PC-3 (cell line): ENCODE measurements around the gene C4orf50. TPM values are rescaled to one million over a fixed set of nuclear protein-coding genes. Genes with fewer than 3 reads are reported as not detected.

Experiments
- ATAC-seq: fragments of 200-7000 bp; cut with Tn5 transposase; 2 replicates; pipeline ENCODE4 v1.9.1; 2020; ENCODE audit warnings: mild to moderate bottlenecking, moderate library complexity
- BruUV-seq: library from RNA; stranded (reverse); fragments of 400-500 nt; replicated peaks from 2 replicates; lab custom pipeline; 2021; lab: Mats Ljungman, UMichigan
- CTCF ChIA-PET: fragments of 300-600 bp; sonication (Branson Sonifier 250); formaldehyde crosslinking; loops from one replicate; lab custom pipeline; 2022; ENCODE audit warnings: antibody characterized with exemption; lab: Charles Lee
- POLR2A ChIA-PET: fragments of 300-600 bp; sonication (Branson Sonifier 250); formaldehyde crosslinking; loops from one replicate; lab custom pipeline; 2022; ENCODE audit warnings: antibody characterized with exemption; ENCODE audit not compliant: unreplicated experiment; lab: Charles Lee
- DNase-seq: peaks from one replicate; pipeline ENCODE4 v3.0.0-alpha.2; 2015
- H2AFZ ChIP-seq: fragments of 300-600 bp; sonication (generic); 2 replicates; pipeline ENCODE4 v1.6.0; 2016; ENCODE audit warnings: antibody characterized with exemption, low read length
- H3F3A ChIP-seq: fragments of 300-600 bp; sonication (generic); one replicate; pipeline ENCODE4 v1.6.0; 2017; ENCODE audit warnings: antibody characterized with exemption, low read length, control low read depth, mild to moderate bottlenecking; ENCODE audit not compliant: unreplicated experiment
- H3K27ac ChIP-seq: fragments of 300-600 bp; sonication (generic); 2 replicates; pipeline ENCODE4 v1.5.1; 2016; ENCODE audit warnings: mild to moderate bottlenecking, low read length
- H3K27me3 ChIP-seq: fragments of 300-600 bp; sonication (generic); 2 replicates; pipeline ENCODE4 v1.6.1; 2016; ENCODE audit warnings: low read length, mixed read lengths
- H3K36me3 ChIP-seq: fragments of 300-600 bp; sonication (generic); 2 replicates; pipeline ENCODE4 v1.6.1; 2016; ENCODE audit warnings: low read depth, mixed run types, low read length, mixed read lengths
- H3K4me1 ChIP-seq: fragments of 300-600 bp; sonication (generic); 2 replicates; pipeline ENCODE4 v1.5.1; 2016; ENCODE audit warnings: low read length; ENCODE audit not compliant: insufficient read depth
- H3K4me2 ChIP-seq: fragments of 300-600 bp; sonication (generic); 2 replicates; pipeline ENCODE4 v1.6.0; 2016; ENCODE audit warnings: low read length
- H3K4me3 ChIP-seq: fragments of 300-600 bp; sonication (generic); 2 replicates; pipeline ENCODE4 v1.5.1; 2016; ENCODE audit warnings: mild to moderate bottlenecking, low read length, mixed read lengths
- H3K79me2 ChIP-seq: fragments of 300-600 bp; sonication (generic); 2 replicates; pipeline ENCODE4 v1.6.1; 2017; ENCODE audit warnings: low read length, mixed read lengths
- H3K9ac ChIP-seq: fragments of 300-600 bp; sonication (generic); 2 replicates; pipeline ENCODE4 v1.6.0; 2016; ENCODE audit warnings: mild to moderate bottlenecking, low read length
- H3K9me2 ChIP-seq: fragments of 300-600 bp; sonication (generic); replicated peaks from 2 replicates; pipeline ENCODE4 v1.6.1; 2016; ENCODE audit warnings: mixed run types, low read length, mixed read lengths
- H3K9me3 ChIP-seq: fragments of 300-600 bp; sonication (generic); 2 replicates; pipeline ENCODE4 v1.6.1; 2016; ENCODE audit warnings: low read length, mixed read lengths
- H4K20me1 ChIP-seq: fragments of 300-600 bp; sonication (generic); 2 replicates; pipeline ENCODE4 v1.6.1; 2016; ENCODE audit warnings: low read length, mixed read lengths
- EZH2 ChIP-seq: fragments of 300-600 bp; sonication (generic); IDR thresholded peaks from one replicate; pipeline ENCODE4 v1.6.1; 2017; ENCODE audit warnings: antibody characterized with exemption, mild to moderate bottlenecking, low read length; ENCODE audit not compliant: unreplicated experiment
- EZH2phosphoT487 ChIP-seq: fragments of 300-600 bp; sonication (generic); IDR thresholded peaks from 2 replicates; pipeline ENCODE4 v1.6.1; 2018; ENCODE audit warnings: mild to moderate bottlenecking, antibody characterized with exemption, low read length, borderline replicate concordance
- intact Hi-C: fragments of 100-400 bp; cut with micrococcal nuclease; formaldehyde crosslinking; loops from 2 replicates; pipeline ENCODE4 v1.9.0; 2023
- total RNA-seq: library from RNA; depleted of rRNA; stranded (reverse); fragments of >200 nt; gene quantifications from 2 replicates; pipeline ENCODE4 v1.2.3, GENCODE V29; 2014
- TF ChIP-seq, protein P1 (sequence below): fragments of 300-600 bp; sonication (generic); conservative IDR thresholded peaks from 2 replicates; pipeline ENCODE4 v1.5.1; 2017; ENCODE audit warnings: antibody characterized with exemption, low read depth, mild to moderate bottlenecking, low read length

The C4orf50 gene
- total RNA-seq, 1 experiment from 2014 or later: not detected

DNA sequence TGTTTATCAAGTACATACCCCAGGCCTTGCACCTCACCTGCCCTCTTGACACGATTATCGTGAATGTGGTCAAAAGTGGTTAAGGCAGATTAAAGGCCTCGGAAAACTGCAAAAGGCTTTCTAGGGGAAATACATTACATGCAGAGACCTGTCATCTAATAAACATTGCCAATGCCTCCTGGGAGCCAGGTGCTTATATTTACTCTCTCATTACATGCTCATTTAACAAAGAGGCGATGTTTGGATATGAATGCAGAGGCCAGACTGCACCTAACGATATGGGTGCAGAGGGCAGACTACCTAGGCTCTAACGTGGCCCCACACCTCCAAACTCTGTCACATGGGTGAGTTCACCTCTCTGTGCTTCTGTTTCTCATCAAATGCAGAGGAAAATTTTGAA lies 139.9 kb downstream of the C4orf50 start:
- H3K9me3 ChIP-seq: no peaks in the 10 kb centered on the region
- no peaks in the 10 kb centered on the region for H4K20me1 ChIP-seq
- CTCF ChIA-PET: no interaction called here
- no peaks in the 10 kb centered on the region for H3K9me2 ChIP-seq
- POLR2A ChIA-PET: no interaction called here
- no peak overlapping the region for H3K9ac ChIP-seq
- ATAC-seq (no peak), DNase-seq (no peak)
- BruUV-seq: no TSS peak
- H3K4me2 ChIP-seq: no peak overlapping the region
- TF ChIP-seq EZH2phosphoT487: no peak
- TF ChIP-seq, protein P1, sequence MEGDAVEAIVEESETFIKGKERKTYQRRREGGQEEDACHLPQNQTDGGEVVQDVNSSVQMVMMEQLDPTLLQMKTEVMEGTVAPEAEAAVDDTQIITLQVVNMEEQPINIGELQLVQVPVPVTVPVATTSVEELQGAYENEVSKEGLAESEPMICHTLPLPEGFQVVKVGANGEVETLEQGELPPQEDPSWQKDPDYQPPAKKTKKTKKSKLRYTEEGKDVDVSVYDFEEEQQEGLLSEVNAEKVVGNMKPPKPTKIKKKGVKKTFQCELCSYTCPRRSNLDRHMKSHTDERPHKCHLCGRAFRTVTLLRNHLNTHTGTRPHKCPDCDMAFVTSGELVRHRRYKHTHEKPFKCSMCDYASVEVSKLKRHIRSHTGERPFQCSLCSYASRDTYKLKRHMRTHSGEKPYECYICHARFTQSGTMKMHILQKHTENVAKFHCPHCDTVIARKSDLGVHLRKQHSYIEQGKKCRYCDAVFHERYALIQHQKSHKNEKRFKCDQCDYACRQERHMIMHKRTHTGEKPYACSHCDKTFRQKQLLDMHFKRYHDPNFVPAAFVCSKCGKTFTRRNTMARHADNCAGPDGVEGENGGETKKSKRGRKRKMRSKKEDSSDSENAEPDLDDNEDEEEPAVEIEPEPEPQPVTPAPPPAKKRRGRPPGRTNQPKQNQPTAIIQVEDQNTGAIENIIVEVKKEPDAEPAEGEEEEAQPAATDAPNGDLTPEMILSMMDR: no peak
- TF ChIP-seq EZH2: no peak
- H3K36me3 ChIP-seq: no peaks in the 10 kb centered on the region
- H3F3A ChIP-seq: no peaks in the 10 kb centered on the region
- no peak overlapping the region for H3K4me3 ChIP-seq
- intact Hi-C loops: no loop called here
- no peak overlapping the region for H2AFZ ChIP-seq
- H3K4me1 ChIP-seq: no peaks in the 10 kb centered on the region
- no peak overlapping the region for H3K27ac ChIP-seq
- H3K79me2 ChIP-seq: no peaks in the 10 kb centered on the region
- H3K27me3 ChIP-seq: peaks cover 19% of the 10 kb centered on the region; the same call in 1 of the 2 replicates

DNA sequence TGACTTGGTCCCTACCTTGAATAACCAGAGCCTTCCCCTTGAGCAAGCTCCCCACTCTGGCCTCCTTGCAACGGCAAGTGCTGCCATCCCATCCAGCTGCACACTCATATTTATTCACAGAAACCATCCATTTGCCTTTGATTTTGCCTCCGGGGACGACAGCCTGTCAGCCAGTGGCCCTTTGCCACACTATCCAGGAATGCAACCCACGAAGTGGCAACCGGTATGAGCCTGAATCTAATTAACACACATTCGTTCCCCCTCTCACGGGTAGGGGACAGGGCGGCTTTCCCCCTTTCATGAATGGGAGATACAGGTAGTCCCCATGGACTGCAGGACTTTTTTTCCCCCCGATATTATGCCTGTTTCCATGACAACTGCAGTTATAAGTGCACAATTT lies 140.8 kb downstream of the C4orf50 start:
- intact Hi-C loops: no loop called here
- H3K4me3 ChIP-seq: no peak overlapping the region
- no peak overlapping the region for H3K9ac ChIP-seq
- H3F3A ChIP-seq: no peaks in the 10 kb centered on the region
- ChIA-PET CTCF (no interaction called here), POLR2A (no interaction called here)
- no peaks in the 10 kb centered on the region for H3K9me3 ChIP-seq
- H3K4me1 ChIP-seq: no peaks in the 10 kb centered on the region
- no peaks in the 10 kb centered on the region for H3K9me2 ChIP-seq
- no peaks in the 10 kb centered on the region for H3K79me2 ChIP-seq
- no TSS peak for BruUV-seq
- DNase-seq (no peak), ATAC-seq (no peak)
- H3K36me3 ChIP-seq: no peaks in the 10 kb centered on the region
- TF ChIP-seq EZH2phosphoT487: no peak
- H3K4me2 ChIP-seq: no peak overlapping the region
- H3K27me3 ChIP-seq: peaks cover 19% of the 10 kb centered on the region; the same call in 1 of the 2 replicates
- no peak overlapping the region for H2AFZ ChIP-seq
- no peak overlapping the region for H3K27ac ChIP-seq
- no peaks in the 10 kb centered on the region for H4K20me1 ChIP-seq

DNA sequence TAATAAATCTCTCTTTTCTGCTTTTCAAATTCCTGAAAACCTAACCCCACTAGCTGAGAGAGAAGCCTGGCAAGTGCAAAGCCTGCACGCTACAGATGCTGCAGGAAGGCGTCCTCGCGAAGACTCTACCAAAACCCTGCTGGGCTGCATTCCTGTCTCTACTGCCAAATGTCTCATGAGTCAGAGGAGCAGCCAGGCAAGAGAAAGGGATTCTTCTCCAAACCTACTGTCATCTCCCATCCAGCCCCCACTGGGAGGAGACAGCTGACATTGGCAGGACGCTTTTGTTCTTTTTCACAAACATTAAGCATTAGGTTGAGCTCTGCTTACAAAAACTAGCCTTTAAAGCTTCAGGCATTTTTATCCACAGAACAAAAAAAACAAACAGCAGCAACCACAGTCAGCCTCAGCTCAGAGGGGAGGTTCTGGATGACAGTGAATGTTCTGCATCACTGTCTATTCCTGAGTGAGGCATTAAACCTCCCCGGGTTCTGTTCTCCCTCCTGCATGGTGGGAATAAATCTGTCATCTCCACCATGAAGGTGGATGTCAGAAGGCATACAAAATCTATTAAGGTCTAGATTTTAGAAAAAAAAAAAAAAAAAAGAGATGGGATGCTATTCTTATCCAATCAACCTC lies 143.3 kb downstream of the C4orf50 start:
- intact Hi-C loops: no loop called here
- Histone ChIP-seq H2AFZ (no peak overlapping the region), H3K27ac (no peak overlapping the region), H3F3A (no peaks in the 10 kb centered on the region), H3K36me3 (no peaks in the 10 kb centered on the region), H3K4me2 (no peak overlapping the region), H3K4me1 (no peaks in the 10 kb centered on the region), H4K20me1 (no peaks in the 10 kb centered on the region), H3K9me2 (no peaks in the 10 kb centered on the region), H3K79me2 (no peaks in the 10 kb centered on the region), H3K4me3 (no peak overlapping the region), H3K9me3 (no peaks in the 10 kb centered on the region), H3K27me3 (peaks cover 29% of the 10 kb centered on the region), H3K9ac (no peak overlapping the region)
- POLR2A ChIA-PET: no interaction called here
- peak; percentile 56 for DNase-seq
- peak; percentile 37; the same call in 1 of the 2 replicates for ATAC-seq
- no peak for TF ChIP-seq EZH2
- TF ChIP-seq, protein P1: no peak
- no peak for TF ChIP-seq EZH2phosphoT487
- CTCF ChIA-PET: no interaction called here
- BruUV-seq: no TSS peak
